Measurements from ENCODE around the gene MAN1C1.

Gene MAN1C1

GRCh38 chr1:25657121-25657882 is 40.7 kb downstream of the MAN1C1 start:
- Histone ChIP-seq H3K9ac (ENCODE audit: low read length) (no peak overlapping the region), H3K4me2 (ENCODE audit: low read length) (no peak overlapping the region), H3K4me1 (ENCODE audit: low read length) (no peaks in the 10 kb centered on the region), H3K4me3 (ENCODE audit: low read length) (no peak overlapping the region), H3K36me3 (replicated peaks; ENCODE audit: low read depth, low read length) (no peaks in the 10 kb centered on the region), H2AFZ (ENCODE audit: low read depth, low read length) (no peak overlapping the region), H3K9me3 (ENCODE audit: insufficient read depth, low read length) (no peaks in the 10 kb centered on the region), H4K20me1 (ENCODE audit: insufficient read depth, low read length) (no peaks in the 10 kb centered on the region), H3K79me2 (ENCODE audit: low read length) (no peaks in the 10 kb centered on the region), H3K27ac (ENCODE audit: low read length) (no peak overlapping the region), H3K27me3 (ENCODE audit: low read depth, low read length) (no peaks in the 10 kb centered on the region)
- TF ChIP-seq EZH2phosphoT487 (IDR thresholded peaks at IDR 0.05; ENCODE audit: low read depth) (no peak), CTCF (IDR thresholded peaks at IDR 0.05; ENCODE audit: low read depth, low read length) (no peak)

- H3K36me3 ChIP-seq (replicated peaks; ENCODE audit: low read depth, low read length), result no peaks in the 10 kb centered on the region
- no peaks in the 10 kb centered on the region for H4K20me1 ChIP-seq (ENCODE audit: insufficient read depth, low read length)
- H3K79me2 ChIP-seq (ENCODE audit: low read length), result no peaks in the 10 kb centered on the region
- no peak overlapping the region for H3K4me2 ChIP-seq (ENCODE audit: low read length)
- no peak overlapping the region for H3K9ac ChIP-seq (ENCODE audit: low read length)
- no peak overlapping the region for H3K4me3 ChIP-seq (ENCODE audit: low read length)
- no peaks in the 10 kb centered on the region for H3K27me3 ChIP-seq (ENCODE audit: low read depth, low read length)
- no peak overlapping the region for H3K27ac ChIP-seq (ENCODE audit: low read length)
- H3K9me3 ChIP-seq (ENCODE audit: insufficient read depth, low read length), result no peaks in the 10 kb centered on the region
- TF ChIP-seq EZH2phosphoT487 (IDR thresholded peaks at IDR 0.05; ENCODE audit: low read depth) (no peak), CTCF (IDR thresholded peaks at IDR 0.05; ENCODE audit: low read depth, low read length) (no peak)
- no peak overlapping the region for H2AFZ ChIP-seq (ENCODE audit: low read depth, low read length)
- no peaks in the 10 kb centered on the region for H3K4me1 ChIP-seq (ENCODE audit: low read length)
These were observed 41.5 kb downstream of the MAN1C1 start for GRCh38 chr1:25657883-25658760.

GRCh38 chr1:25658791-25659431 is 42.3 kb downstream of the MAN1C1 start:
- H3K4me1 ChIP-seq (ENCODE audit: low read length), result no peaks in the 10 kb centered on the region
- no peak overlapping the region for H3K9ac ChIP-seq (ENCODE audit: low read length)
- H3K27ac ChIP-seq (ENCODE audit: low read length), result no peak overlapping the region
- H3K4me3 ChIP-seq (ENCODE audit: low read length), result no peak overlapping the region
- H2AFZ ChIP-seq (ENCODE audit: low read depth, low read length), result no peak overlapping the region
- H3K79me2 ChIP-seq (ENCODE audit: low read length), result no peaks in the 10 kb centered on the region
- no peaks in the 10 kb centered on the region for H3K9me3 ChIP-seq (ENCODE audit: insufficient read depth, low read length)
- TF ChIP-seq EZH2phosphoT487 (IDR thresholded peaks at IDR 0.05; ENCODE audit: low read depth) (no peak), CTCF (IDR thresholded peaks at IDR 0.05; ENCODE audit: low read depth, low read length) (no peak)
- no peaks in the 10 kb centered on the region for H4K20me1 ChIP-seq (ENCODE audit: insufficient read depth, low read length)
- H3K36me3 ChIP-seq (replicated peaks; ENCODE audit: low read depth, low read length), result no peaks in the 10 kb centered on the region
- H3K4me2 ChIP-seq (ENCODE audit: low read length), result no peak overlapping the region
- no peaks in the 10 kb centered on the region for H3K27me3 ChIP-seq (ENCODE audit: low read depth, low read length)

Data from OCI-LY3 (cell line).